Calu3 (cell line): ENCODE results near the gene ZNF280D. TPM values are rescaled to one million over a fixed set of nuclear protein-coding genes. Genes with fewer than 3 reads are reported as not detected.

Source experiments
- BruUV-seq: library from RNA; stranded (reverse); fragments of 400-500 nt; replicated peaks from 2 replicates; lab custom pipeline; 2021; lab: Mats Ljungman, UMichigan
- CTCF ChIA-PET: fragments of 300-600 bp; sonication (Branson Sonifier 250); formaldehyde crosslinking; loops from one replicate; lab custom pipeline; 2022; ENCODE audit warnings: antibody characterized with exemption; lab: Charles Lee
- DNase-seq: peaks from one replicate; pipeline ENCODE4 v3.0.0; 2022
- H3K27ac Mint-ChIP-seq: one replicate; pipeline ENCODE4 v1.8.0; 2022; ENCODE audit warnings: mixed read lengths; ENCODE audit not compliant: unreplicated experiment
- H3K27me3 Mint-ChIP-seq: one replicate; pipeline ENCODE4 v1.8.0; 2022; ENCODE audit warnings: mixed read lengths; ENCODE audit not compliant: unreplicated experiment
- H3K36me3 Mint-ChIP-seq: one replicate; pipeline ENCODE4 v1.8.0; 2022; ENCODE audit warnings: mild to moderate bottlenecking, moderate library complexity, mixed read lengths; ENCODE audit not compliant: insufficient read depth, unreplicated experiment
- H3K4me1 Mint-ChIP-seq: one replicate; pipeline ENCODE4 v1.8.0; 2022; ENCODE audit warnings: mild to moderate bottlenecking, low read depth, mixed read lengths; ENCODE audit not compliant: unreplicated experiment
- H3K4me3 Mint-ChIP-seq: one replicate; pipeline ENCODE4 v1.8.0; 2022; ENCODE audit warnings: mild to moderate bottlenecking, low read depth, moderate library complexity, mixed read lengths; ENCODE audit not compliant: unreplicated experiment
- H3K9me3 Mint-ChIP-seq: one replicate; pipeline ENCODE4 v1.8.0; 2022; ENCODE audit warnings: low read depth, mixed read lengths; ENCODE audit not compliant: unreplicated experiment
- CTCF ChIP-seq: fragments of 200-600 bp; IDR thresholded peaks from one replicate; pipeline ENCODE4 v1.8.0; 2022; ENCODE audit warnings: antibody characterized with exemption; ENCODE audit not compliant: unreplicated experiment
- intact Hi-C: fragments of 100-400 bp; cut with micrococcal nuclease; formaldehyde crosslinking; loops from one replicate; pipeline ENCODE4 v1.10.0; 2022; ENCODE audit not compliant: unreplicated experiment
- total RNA-seq: library from RNA; stranded (reverse); gene quantifications from 2 replicates; pipeline ENCODE4 v1.2.3, GENCODE V29; 2022

Gene ZNF280D
- total RNA-seq, 1 experiment from 2014 or later = 36.0 TPM

GRCh38 chr15:56678571-56678970 is 54.7 kb downstream of the ZNF280D start:
- Mint-ChIP-seq H3K27me3 (no peaks in the 10 kb centered on the region), H3K36me3 (no peaks in the 10 kb centered on the region), H3K4me3 (no peak overlapping the region), H3K27ac (no peak overlapping the region), H3K9me3 (no peaks in the 10 kb centered on the region), H3K4me1 (no peaks in the 10 kb centered on the region)
- CTCF ChIA-PET = interaction anchor here (1.3 kb wide), 1 partner anchor 39 kb away, joined by 3 read pairs; no protein-coding TSS in a partner anchor
- intact Hi-C loops = no loop called here
- DNase-seq = no peak
- no peak for TF ChIP-seq CTCF
- BruUV-seq = no TSS peak

- BruUV-seq = no TSS peak
- intact Hi-C loops = no loop called here
- no peak for DNase-seq
These were observed 56.0 kb downstream of the ZNF280D start for GRCh38 chr15:56677271-56677670.

GRCh38 chr15:56675930-56676329 is 57.4 kb downstream of the ZNF280D start:
- Mint-ChIP-seq H3K27ac (no peak overlapping the region), H3K9me3 (no peaks in the 10 kb centered on the region), H3K4me1 (no peaks in the 10 kb centered on the region), H3K36me3 (no peaks in the 10 kb centered on the region), H3K4me3 (no peak overlapping the region), H3K27me3 (no peaks in the 10 kb centered on the region)
- no TSS peak for BruUV-seq
- intact Hi-C loops = no loop called here
- no peak for TF ChIP-seq CTCF
- CTCF ChIA-PET = no interaction called here
- DNase-seq = no peak

More at GRCh38 chr15:56677271-56677670, 56.0 kb downstream of the ZNF280D start:
- no peak overlapping the region for H3K4me3 Mint-ChIP-seq
- CTCF ChIA-PET = interaction anchor here (1.0 kb wide), 1 partner anchor 40 kb away, joined by 3 read pairs; no protein-coding TSS in a partner anchor
- H3K9me3 Mint-ChIP-seq = no peaks in the 10 kb centered on the region
- no peaks in the 10 kb centered on the region for H3K36me3 Mint-ChIP-seq
- no peaks in the 10 kb centered on the region for H3K4me1 Mint-ChIP-seq
- no peak overlapping the region for H3K27ac Mint-ChIP-seq
- TF ChIP-seq CTCF = no peak
- no peaks in the 10 kb centered on the region for H3K27me3 Mint-ChIP-seq

- no peaks in the 10 kb centered on the region for H3K36me3 Mint-ChIP-seq
- H3K4me1 Mint-ChIP-seq = no peaks in the 10 kb centered on the region
- TF ChIP-seq CTCF = no peak
- intact Hi-C loops = no loop called here
- no peaks in the 10 kb centered on the region for H3K9me3 Mint-ChIP-seq
- DNase-seq = no peak
- no TSS peak for BruUV-seq
- CTCF ChIA-PET = interaction anchor here (0.6 kb wide), 1 partner anchor 425 kb away, joined by 3 read pairs; no protein-coding TSS in a partner anchor
- no peaks in the 10 kb centered on the region for H3K27me3 Mint-ChIP-seq
- no peak overlapping the region for H3K27ac Mint-ChIP-seq
- H3K4me3 Mint-ChIP-seq = no peak overlapping the region
These were observed 58.5 kb downstream of the ZNF280D start for GRCh38 chr15:56674857-56675256.
